Frontal cortex (tissue), 4 donors: Measurements from ENCODE around the gene ASCL1. TPM values are rescaled to one million over a fixed set of nuclear protein-coding genes. Genes with fewer than 3 reads are reported as not detected.

Source experiments
- DNase-seq, 2 donors: peaks; one replicate each; pipeline ENCODE4 v3.0.0; 2012; ENCODE audit warnings: low spot score in 2 of 2
- FAIRE-seq: peaks from 2 replicates; lab custom pipeline; 2012; peaks lifted over from hg19 to GRCh38; lab: Jason Lieb, UNC
- total RNA-seq: library from RNA; depleted of rRNA; stranded (reverse); fragments of >200 nt; gene quantifications from one replicate; pipeline ENCODE4 v1.2.3, GENCODE V29; 2014
- donor health status: control.
- donor health status: control.
- donor health status: control.

Gene ASCL1
- total RNA-seq, 1 donor from 2014 or later, result 8.2 TPM

- FAIRE-seq, result no peak
- DNase-seq, result no peak
Observed at GRCh38 chr12:102971227-102971626, 13.8 kb downstream of the ASCL1 start.

DNA sequence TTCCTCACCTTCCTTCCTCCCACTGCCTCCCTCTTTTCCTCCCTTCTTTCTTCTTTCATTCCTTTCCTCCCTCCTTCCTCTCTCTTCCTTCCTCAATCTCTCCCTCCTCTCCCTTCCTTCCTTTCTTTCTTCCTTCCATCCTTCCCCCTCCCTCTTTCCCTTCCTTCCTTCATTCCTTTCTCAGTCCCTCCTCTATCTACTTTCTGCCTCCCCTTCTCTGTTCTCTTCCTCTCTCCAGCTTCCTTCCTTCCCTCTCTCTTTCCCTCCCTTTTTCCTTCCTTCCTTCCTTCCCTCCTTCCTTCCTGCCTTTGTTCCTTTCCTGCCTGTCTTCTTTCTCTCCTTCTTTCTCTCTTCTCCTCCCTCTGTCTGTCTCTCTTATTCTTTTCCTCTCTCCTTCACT lies 16.1 kb downstream of the ASCL1 start:
- FAIRE-seq (no peak), DNase-seq (no peak)

GRCh38 chr12:102976609-102977280 lies 19.3 kb downstream of the ASCL1 start:
- FAIRE-seq (no peak), DNase-seq (no peak)

GRCh38 chr12:102977945-102978706 lies 20.7 kb downstream of the ASCL1 start:
- FAIRE-seq (no peak), DNase-seq (no peak)

DNA sequence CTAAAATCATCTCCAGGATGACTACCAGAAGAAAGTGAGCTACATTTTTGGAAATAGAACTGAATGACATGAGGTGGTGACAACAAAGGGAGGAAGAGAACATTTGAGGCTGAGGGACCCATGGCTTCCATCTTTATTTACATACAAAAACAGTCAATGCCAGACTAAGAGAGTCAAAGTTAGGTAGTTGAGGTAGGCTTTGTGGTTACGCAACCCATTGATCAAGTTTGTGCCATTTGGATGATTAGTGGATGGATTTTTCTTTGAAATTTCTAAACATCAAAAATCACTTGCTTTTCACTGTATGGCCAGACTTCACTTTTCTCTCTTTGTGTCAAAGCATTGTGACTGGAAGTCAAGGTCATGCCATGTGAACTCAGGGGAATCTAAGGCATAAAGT lies 22.9 kb downstream of the ASCL1 start:
- no peak for FAIRE-seq
- DNase-seq, result no peak

DNA sequence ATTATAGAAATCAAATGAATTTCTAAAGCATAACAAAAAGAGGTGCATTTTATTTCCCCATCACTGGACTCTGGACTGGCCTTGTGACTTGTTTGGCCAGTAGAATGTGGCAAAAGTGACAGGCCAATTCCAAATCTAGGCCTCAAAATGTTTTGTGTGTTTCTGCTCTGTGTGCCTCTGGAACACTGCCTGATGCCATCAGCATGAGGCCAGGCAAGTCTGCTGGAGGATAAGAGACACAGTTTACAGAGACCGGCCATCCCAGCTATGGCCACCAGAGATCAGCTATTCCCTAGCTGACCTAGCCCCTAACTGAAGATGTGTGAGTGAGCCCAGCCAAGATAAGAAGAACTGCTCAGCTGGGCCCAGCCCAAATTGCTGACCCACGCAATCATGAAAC lies 32.9 kb downstream of the ASCL1 start:
- DNase-seq (no peak), FAIRE-seq (no peak)

DNA sequence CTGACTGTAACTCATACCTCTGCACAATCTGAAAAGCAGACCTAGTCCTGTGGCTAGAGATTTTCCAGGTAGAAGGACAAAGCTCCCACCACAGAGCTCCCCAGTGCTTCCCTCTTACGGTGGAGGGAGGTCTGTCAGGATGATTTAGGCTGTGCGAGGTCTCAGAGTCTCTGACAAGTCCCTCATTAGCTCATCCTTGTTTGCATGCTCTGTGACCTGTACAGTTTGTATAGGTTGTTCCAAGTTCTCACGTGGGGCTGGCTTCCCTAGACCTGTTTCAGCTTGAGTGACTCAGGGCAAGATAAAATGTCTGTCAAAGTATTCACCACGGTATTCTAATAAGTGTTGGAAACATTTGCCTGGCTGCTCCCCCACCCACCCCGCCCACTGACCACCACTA lies 34.8 kb downstream of the ASCL1 start:
- FAIRE-seq (no peak), DNase-seq (no peak)

GRCh38 chr12:102992720-102993119 lies 35.2 kb downstream of the ASCL1 start:
- DNase-seq, result no peak
- no peak for FAIRE-seq

DNA sequence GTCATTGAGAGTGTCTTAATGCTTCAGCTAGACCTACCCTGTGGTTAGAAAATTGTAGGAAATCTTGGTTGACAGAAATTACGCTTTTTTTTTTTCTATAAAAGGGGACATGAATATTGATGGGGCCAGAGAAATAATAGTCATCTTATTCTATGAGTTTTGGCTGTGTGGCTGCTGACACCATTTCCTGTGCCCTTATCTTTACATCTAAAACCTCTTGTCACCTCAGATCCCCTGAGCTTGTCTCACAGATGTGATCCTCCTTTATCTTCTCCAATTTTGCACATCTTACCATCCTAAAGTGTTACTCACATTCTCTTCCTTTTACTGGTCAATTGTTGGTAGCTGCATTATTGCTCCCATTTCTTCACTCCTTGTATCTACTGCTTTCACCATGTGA lies 36.1 kb downstream of the ASCL1 start:
- FAIRE-seq, result no peak
- no peak for DNase-seq

GRCh38 chr12:102995372-102995771 lies 37.9 kb downstream of the ASCL1 start:
- FAIRE-seq (no peak), DNase-seq (no peak)

Other genes starting within 250 kb of the ASCL1 start
- gene PAH, start 40.4 kb upstream of the ASCL1 start, total RNA-seq, result 0.82 TPM